GM23338 (cell line): ENCODE results near the gene MYLK4.

ENCODE experiments used
- CREB1 ChIP-seq: fragments of 250-450 bp; sonication (Bioruptor Pico); IDR thresholded peaks from 2 replicates; pipeline ENCODE4 v1.5.0; 2020; ENCODE audit warnings: low read depth, mild to moderate bottlenecking, moderate library complexity
- EZH2 ChIP-seq: fragments of 200-600 bp; sonication (generic); IDR thresholded peaks from one replicate; pipeline ENCODE4 v1.8.0; 2017; ENCODE audit warnings: antibody characterized with exemption, mild to moderate bottlenecking, low read depth; ENCODE audit not compliant: unreplicated experiment
- EZH2phosphoT487 ChIP-seq: fragments of 200-600 bp; sonication (generic); IDR thresholded peaks from one replicate; pipeline ENCODE4 v1.8.1; 2018; ENCODE audit warnings: antibody characterized with exemption; ENCODE audit not compliant: unreplicated experiment
- JUNB ChIP-seq: IDR thresholded peaks from one replicate; pipeline ENCODE4 v1.6.1; 2016; ENCODE audit warnings: antibody characterized with exemption; ENCODE audit not compliant: unreplicated experiment
- NANOG ChIP-seq: IDR thresholded peaks from 2 replicates; pipeline ENCODE4 v1.6.1; 2016; ENCODE audit warnings: antibody characterized with exemption, borderline replicate concordance
- POLR2AphosphoS5 ChIP-seq: IDR thresholded peaks from 2 replicates; pipeline ENCODE4 v1.6.1; 2016; ENCODE audit warnings: antibody characterized with exemption, low read depth
- STAT1 ChIP-seq: IDR thresholded peaks from one replicate; pipeline ENCODE4 v1.6.1; 2016; ENCODE audit warnings: antibody characterized with exemption; ENCODE audit not compliant: unreplicated experiment
- ZNF114 ChIP-seq: fragments of 250-450 bp; sonication (Bioruptor Pico); IDR thresholded peaks from 2 replicates; pipeline ENCODE4 v1.5.0; 2020; ENCODE audit warnings: mild to moderate bottlenecking, moderate library complexity
- ZNF331 ChIP-seq: fragments of 250-450 bp; sonication (Bioruptor Pico); IDR thresholded peaks from 2 replicates; pipeline ENCODE4 v1.5.0; 2020; ENCODE audit warnings: low read depth, mild to moderate bottlenecking, moderate library complexity
- ZNF462 ChIP-seq: fragments of 250-450 bp; sonication (Bioruptor Pico); IDR thresholded peaks from 2 replicates; pipeline ENCODE4 v1.5.0; 2020; ENCODE audit warnings: mild to moderate bottlenecking, moderate library complexity
- TF ChIP-seq, protein P1 (sequence below), 2 experiments: fragments of 200-600 bp in 1 of 2; sonication (generic) in 1 of 2; conservative IDR thresholded peaks; 2 replicates each; pipeline versions ENCODE4 v1.5.1 to v1.6.1; 2016 to 2017; ENCODE audit warnings: antibody characterized with exemption in 2 of 2, low read depth in 2 of 2, mild to moderate bottlenecking in 2 of 2, moderate library complexity in 1 of 2
- TF ChIP-seq, protein P2 (sequence below): IDR thresholded peaks from 2 replicates; pipeline ENCODE4 v1.6.1; 2016; ENCODE audit warnings: antibody characterized with exemption
- TF ChIP-seq, protein P3 (sequence below): IDR thresholded peaks from one replicate; pipeline ENCODE4 v1.6.1; 2018; ENCODE audit warnings: antibody characterized with exemption; ENCODE audit not compliant: unreplicated experiment

GRCh38 chr6:2655844-2656433 is 94.8 kb downstream of the MYLK4 start:
- TF ChIP-seq, protein P1, sequence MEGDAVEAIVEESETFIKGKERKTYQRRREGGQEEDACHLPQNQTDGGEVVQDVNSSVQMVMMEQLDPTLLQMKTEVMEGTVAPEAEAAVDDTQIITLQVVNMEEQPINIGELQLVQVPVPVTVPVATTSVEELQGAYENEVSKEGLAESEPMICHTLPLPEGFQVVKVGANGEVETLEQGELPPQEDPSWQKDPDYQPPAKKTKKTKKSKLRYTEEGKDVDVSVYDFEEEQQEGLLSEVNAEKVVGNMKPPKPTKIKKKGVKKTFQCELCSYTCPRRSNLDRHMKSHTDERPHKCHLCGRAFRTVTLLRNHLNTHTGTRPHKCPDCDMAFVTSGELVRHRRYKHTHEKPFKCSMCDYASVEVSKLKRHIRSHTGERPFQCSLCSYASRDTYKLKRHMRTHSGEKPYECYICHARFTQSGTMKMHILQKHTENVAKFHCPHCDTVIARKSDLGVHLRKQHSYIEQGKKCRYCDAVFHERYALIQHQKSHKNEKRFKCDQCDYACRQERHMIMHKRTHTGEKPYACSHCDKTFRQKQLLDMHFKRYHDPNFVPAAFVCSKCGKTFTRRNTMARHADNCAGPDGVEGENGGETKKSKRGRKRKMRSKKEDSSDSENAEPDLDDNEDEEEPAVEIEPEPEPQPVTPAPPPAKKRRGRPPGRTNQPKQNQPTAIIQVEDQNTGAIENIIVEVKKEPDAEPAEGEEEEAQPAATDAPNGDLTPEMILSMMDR (conservative IDR thresholded peaks at IDR 0.05; ENCODE audit: low read depth in 2 of 2): no peak
- no peak for TF ChIP-seq STAT1
- TF ChIP-seq POLR2AphosphoS5: no peak
- TF ChIP-seq, protein P2, sequence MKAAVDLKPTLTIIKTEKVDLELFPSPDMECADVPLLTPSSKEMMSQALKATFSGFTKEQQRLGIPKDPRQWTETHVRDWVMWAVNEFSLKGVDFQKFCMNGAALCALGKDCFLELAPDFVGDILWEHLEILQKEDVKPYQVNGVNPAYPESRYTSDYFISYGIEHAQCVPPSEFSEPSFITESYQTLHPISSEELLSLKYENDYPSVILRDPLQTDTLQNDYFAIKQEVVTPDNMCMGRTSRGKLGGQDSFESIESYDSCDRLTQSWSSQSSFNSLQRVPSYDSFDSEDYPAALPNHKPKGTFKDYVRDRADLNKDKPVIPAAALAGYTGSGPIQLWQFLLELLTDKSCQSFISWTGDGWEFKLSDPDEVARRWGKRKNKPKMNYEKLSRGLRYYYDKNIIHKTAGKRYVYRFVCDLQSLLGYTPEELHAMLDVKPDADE: no peak
- no peak for TF ChIP-seq EZH2
- TF ChIP-seq, protein P3, sequence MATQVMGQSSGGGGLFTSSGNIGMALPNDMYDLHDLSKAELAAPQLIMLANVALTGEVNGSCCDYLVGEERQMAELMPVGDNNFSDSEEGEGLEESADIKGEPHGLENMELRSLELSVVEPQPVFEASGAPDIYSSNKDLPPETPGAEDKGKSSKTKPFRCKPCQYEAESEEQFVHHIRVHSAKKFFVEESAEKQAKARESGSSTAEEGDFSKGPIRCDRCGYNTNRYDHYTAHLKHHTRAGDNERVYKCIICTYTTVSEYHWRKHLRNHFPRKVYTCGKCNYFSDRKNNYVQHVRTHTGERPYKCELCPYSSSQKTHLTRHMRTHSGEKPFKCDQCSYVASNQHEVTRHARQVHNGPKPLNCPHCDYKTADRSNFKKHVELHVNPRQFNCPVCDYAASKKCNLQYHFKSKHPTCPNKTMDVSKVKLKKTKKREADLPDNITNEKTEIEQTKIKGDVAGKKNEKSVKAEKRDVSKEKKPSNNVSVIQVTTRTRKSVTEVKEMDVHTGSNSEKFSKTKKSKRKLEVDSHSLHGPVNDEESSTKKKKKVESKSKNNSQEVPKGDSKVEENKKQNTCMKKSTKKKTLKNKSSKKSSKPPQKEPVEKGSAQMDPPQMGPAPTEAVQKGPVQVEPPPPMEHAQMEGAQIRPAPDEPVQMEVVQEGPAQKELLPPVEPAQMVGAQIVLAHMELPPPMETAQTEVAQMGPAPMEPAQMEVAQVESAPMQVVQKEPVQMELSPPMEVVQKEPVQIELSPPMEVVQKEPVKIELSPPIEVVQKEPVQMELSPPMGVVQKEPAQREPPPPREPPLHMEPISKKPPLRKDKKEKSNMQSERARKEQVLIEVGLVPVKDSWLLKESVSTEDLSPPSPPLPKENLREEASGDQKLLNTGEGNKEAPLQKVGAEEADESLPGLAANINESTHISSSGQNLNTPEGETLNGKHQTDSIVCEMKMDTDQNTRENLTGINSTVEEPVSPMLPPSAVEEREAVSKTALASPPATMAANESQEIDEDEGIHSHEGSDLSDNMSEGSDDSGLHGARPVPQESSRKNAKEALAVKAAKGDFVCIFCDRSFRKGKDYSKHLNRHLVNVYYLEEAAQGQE: no peak
- no peak for TF ChIP-seq CREB1 (CRISPR knock-in tag)
- no peak for TF ChIP-seq EZH2phosphoT487
- no peak for TF ChIP-seq JUNB
- TF ChIP-seq NANOG: peak; percentile 99
- TF ChIP-seq ZNF462 (CRISPR knock-in tag): no peak
- TF ChIP-seq ZNF114: no peak
- TF ChIP-seq ZNF331 (CRISPR knock-in tag): no peak
